Left hindlimb (tissue), 1 donor: ENCODE measurements around the gene NDUFA3.

Experiments used
- DNase-seq: peaks from one replicate; pipeline ENCODE4 v3.0.0-alpha.2; 2018

NDUFA3 gene

DNA sequence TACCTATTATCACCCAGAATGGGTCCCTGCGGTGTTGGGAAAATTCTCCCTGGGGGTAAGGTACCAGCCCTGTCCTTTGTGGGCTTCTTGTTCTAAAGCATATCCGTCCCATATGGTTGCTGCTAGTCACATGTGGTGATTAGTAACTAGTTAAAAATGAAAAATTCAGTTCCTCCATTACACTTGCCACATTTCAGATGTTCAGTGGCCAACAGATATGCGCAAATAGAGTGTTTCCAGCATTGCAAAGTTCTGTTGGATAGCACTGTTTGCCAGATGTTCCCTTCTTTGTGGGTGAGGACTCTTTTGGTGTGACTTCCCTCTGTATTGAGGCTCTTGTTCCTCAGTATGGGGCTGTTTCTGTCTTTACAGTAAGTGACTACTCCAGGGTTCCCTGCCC, 38.7 kb downstream of the NDUFA3 start:
- DNase-seq: no peak

DNA sequence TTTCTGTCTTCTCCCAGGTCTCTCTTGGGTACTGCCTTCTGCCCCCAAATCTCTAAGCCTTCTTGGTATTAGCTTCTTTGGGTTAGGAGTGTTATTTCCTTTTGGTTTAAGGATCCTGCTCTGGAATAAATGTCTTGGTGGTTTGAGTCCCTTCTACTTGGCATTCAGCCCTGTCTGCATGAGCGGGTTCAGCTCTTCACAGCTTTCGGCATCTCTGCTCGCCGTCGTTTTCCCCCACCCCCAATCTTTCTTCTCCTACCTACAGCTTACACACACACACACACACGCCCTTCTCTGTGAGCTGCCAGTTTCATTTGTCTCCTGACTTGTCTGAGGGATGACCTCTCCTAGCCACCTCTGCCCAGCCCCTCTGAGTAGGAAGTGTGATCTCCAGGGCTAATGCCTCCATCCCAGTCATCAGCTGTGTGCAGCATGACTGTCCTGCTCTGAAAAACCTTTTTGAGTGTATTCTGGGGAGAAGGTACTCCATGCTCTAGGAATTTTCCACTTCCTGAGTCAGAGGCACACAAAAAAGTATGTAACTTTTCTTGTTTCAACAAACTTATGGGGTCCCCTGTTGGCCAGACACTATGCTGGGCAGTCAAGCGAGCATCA, 39.6 kb downstream of the NDUFA3 start:
- DNase-seq: no peak

- no peak for DNase-seq
Observed at GRCh38 chr19:54145541-54146158, 43.0 kb downstream of the NDUFA3 start.

DNA sequence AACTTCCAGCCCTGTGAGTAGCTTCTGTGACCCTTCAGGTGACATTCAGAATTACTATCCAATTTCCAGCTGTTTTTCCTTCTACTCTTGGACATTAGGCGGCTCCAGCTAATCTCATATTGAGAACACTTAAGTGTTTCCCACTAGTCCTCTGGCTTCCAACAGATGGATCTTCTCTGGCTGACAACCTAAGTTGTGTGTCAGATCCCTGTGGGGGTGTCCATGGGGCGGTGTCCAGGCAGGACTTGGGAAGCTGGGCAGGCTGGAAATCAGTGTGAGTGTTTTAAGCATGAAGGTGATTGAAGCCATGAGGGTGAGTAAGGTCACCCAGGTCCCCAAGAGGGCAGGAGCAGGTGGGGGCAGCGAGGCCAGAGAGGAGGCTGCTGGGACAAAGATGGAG, 45.0 kb downstream of the NDUFA3 start:
- DNase-seq: no peak

GRCh38 chr19:54148158-54148557, 45.5 kb downstream of the NDUFA3 start:
- no peak for DNase-seq

- DNase-seq: no peak
Observed at GRCh38 chr19:54149021-54149812, 46.6 kb downstream of the NDUFA3 start.

GRCh38 chr19:54151362-54152035, 48.8 kb downstream of the NDUFA3 start:
- no peak for DNase-seq

- no peak for DNase-seq
Observed at GRCh38 chr19:54152267-54152666, 49.6 kb downstream of the NDUFA3 start.

GRCh38 chr19:54152878-54153524, 50.3 kb downstream of the NDUFA3 start:
- DNase-seq: no peak

GRCh38 chr19:54153731-54154326, 51.2 kb downstream of the NDUFA3 start:
- DNase-seq: no peak

DNA sequence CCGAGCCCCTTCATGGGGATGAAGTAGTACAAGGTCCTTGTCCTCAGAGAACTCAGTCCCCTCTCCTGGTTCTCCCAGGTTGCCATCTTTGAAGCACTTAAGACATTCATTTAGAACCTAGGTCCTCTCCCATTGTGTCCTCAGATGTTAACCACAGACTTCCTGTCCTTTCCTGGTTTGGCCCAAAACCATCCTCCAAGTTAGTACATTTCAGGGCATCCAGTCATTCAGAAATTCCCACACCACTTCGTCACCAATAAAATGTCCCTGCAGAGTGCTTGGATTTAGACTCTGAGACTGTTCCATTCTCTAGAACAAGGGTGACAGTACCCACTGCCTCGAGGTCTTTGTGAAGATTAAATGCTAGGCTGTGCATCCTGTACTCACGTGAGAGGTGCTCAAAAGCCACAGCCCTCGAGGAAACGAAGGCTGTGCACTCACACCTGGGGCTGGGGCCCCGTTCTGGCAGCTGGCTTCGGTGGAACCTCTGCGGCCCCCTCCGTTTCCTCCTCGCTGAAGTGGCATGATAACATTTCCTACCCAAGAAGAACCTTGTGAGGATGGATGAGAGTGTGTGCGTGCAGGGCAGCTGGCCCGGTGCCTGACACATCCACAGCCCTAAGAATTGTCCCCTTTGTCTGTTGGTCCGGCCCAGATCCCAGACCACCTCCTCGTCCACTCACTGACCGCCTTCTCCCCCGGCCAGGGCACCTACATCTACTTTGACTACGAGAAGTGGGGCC, 52.1 kb downstream of the NDUFA3 start:
- no peak for DNase-seq

GRCh38 chr19:54155694-54156093, 53.0 kb downstream of the NDUFA3 start:
- DNase-seq: no peak

DNA sequence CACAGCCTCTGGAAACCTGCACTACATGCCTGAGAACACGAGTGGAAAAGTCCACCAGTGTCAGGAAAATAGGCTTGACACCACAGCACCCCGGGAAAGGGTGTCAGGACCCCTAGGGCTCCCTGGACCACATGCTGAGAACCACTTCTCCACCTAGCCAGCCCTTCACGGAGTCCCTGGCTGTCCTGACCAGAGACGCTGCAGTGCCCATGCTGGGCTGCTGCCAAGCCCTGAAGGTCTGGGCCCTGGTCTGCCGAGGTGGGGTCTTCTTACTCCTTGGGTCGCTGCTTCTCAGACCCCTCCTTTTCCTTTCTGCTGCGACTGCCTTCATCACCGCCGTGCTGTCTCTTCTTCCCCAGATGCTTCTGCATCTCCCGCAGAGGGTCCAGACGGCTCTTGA, 53.8 kb downstream of the NDUFA3 start:
- DNase-seq: no peak

DNA sequence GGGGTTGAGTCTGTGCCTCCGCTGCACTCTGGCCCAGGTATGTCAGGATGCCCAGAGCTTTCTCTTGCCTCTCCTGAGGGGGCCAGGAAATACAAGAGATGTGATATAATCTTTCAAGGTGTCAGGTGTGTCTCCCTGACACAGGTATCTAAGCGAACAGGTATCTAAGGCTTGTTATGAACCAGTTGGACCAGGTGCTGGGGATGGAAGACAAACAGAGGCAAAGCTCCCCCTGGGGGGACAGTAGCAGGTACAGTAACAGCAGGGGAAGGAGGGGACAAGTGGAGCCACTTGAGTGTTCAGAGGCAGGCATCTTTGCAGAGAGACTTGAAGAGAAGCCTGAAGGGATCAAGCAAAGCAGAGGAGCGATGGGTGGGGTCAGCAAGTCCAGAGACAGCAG, 54.3 kb downstream of the NDUFA3 start:
- DNase-seq: no peak
